Right hindlimb (tissue), 1 donor: ENCODE measurements around the gene CDC42BPB.

Source experiments
- DNase-seq: peaks from one replicate; pipeline ENCODE4 v3.0.0-alpha.2; 2018

CDC42BPB gene

GRCh38 chr14:103016594-103016993 is 40.8 kb downstream of the CDC42BPB start:
- no peak for DNase-seq

GRCh38 chr14:103016071-103016470 is 41.3 kb downstream of the CDC42BPB start:
- no peak for DNase-seq

GRCh38 chr14:103015426-103015825 is 41.9 kb downstream of the CDC42BPB start:
- DNase-seq: no peak

- no peak for DNase-seq
Observed at GRCh38 chr14:103014466-103015228, 42.7 kb downstream of the CDC42BPB start.

- DNase-seq: no peak
Observed at GRCh38 chr14:103013028-103013427, 44.3 kb downstream of the CDC42BPB start.

GRCh38 chr14:103009559-103009958 is 47.8 kb downstream of the CDC42BPB start:
- DNase-seq: peak; percentile 52

- peak; percentile 67 for DNase-seq
Observed at GRCh38 chr14:103008768-103009357, 48.5 kb downstream of the CDC42BPB start.

- no peak for DNase-seq
Observed at GRCh38 chr14:103008126-103008525, 49.2 kb downstream of the CDC42BPB start.

- peak; percentile 54 for DNase-seq
Observed at GRCh38 chr14:103007555-103007954, 49.8 kb downstream of the CDC42BPB start.

- DNase-seq: no peak
Observed at GRCh38 chr14:103006991-103007520, 50.3 kb downstream of the CDC42BPB start.

- DNase-seq: no peak
Observed at GRCh38 chr14:103006106-103006505, 51.2 kb downstream of the CDC42BPB start.

- DNase-seq: no peak
Observed at GRCh38 chr14:103003850-103004249, 53.5 kb downstream of the CDC42BPB start.

GRCh38 chr14:103003351-103003615 is 54.1 kb downstream of the CDC42BPB start:
- no peak for DNase-seq

- DNase-seq: no peak
Observed at GRCh38 chr14:103002578-103003350, 54.6 kb downstream of the CDC42BPB start.

- no peak for DNase-seq
Observed at GRCh38 chr14:103001651-103002396, 55.5 kb downstream of the CDC42BPB start.

GRCh38 chr14:103001226-103001625 is 56.1 kb downstream of the CDC42BPB start:
- no peak for DNase-seq

GRCh38 chr14:103000291-103000921 is 56.9 kb downstream of the CDC42BPB start:
- DNase-seq: no peak

- DNase-seq: no peak
Observed at GRCh38 chr14:102999227-102999895, 58.0 kb downstream of the CDC42BPB start.

GRCh38 chr14:102998393-102998792 is 59.0 kb downstream of the CDC42BPB start:
- DNase-seq: no peak

- no peak for DNase-seq
Observed at GRCh38 chr14:102996941-102997340, 60.4 kb downstream of the CDC42BPB start.

- DNase-seq: no peak
Observed at GRCh38 chr14:102994689-102995088, 62.7 kb downstream of the CDC42BPB start.

GRCh38 chr14:102993523-102993922 is 63.8 kb downstream of the CDC42BPB start:
- no peak for DNase-seq
